HepG2 (cell line): ENCODE results near the gene CDC42EP5. TPM values are rescaled to one million over a fixed set of nuclear protein-coding genes. Genes with fewer than 3 reads are reported as not detected.

Source experiments
- ARHGAP35 ChIP-seq: sonication (generic); formaldehyde crosslinking; IDR thresholded peaks from 2 replicates; pipeline ENCODE4 v1.9.0; 2022; ENCODE audit warnings: mild to moderate bottlenecking, inconsistent platforms, moderate library complexity, missing genetic modification reagents, borderline replicate concordance
- DNMT1 ChIP-seq: sonication (generic); formaldehyde crosslinking; IDR thresholded peaks from 2 replicates; pipeline ENCODE4 v1.5.1; 2020; ENCODE audit warnings: mild to moderate bottlenecking, missing genetic modification reagents
- DRAP1 ChIP-seq: IDR thresholded peaks from 2 replicates; pipeline ENCODE4 v1.6.1; 2016; ENCODE audit warnings: missing genetic modification reagents, missing compliant biosample characterization
- GATAD2A ChIP-seq: IDR thresholded peaks from 2 replicates; pipeline ENCODE4 v1.6.1; 2016
- HCFC1 ChIP-seq: fragments of 150-350 bp; IDR thresholded peaks from 2 replicates; pipeline ENCODE4 v1.6.1; 2014; ENCODE audit warnings: low read depth, low read length
- KLF16 ChIP-seq, 2 experiments: sonication (generic) in 1 of 2; formaldehyde crosslinking in 1 of 2; IDR thresholded peaks; 2 replicates each; pipeline versions ENCODE4 v1.6.1 to v1.8.0; 2016 to 2023; ENCODE audit warnings: missing genetic modification reagents in 2 of 2, missing compliant biosample characterization in 1 of 2
- PHB2 ChIP-seq: fragments of 450-650 bp; IDR thresholded peaks from 2 replicates; pipeline ENCODE4 v1.6.1; 2018; ENCODE audit not compliant: partially characterized antibody
- PRDM4 ChIP-seq: sonication (generic); formaldehyde crosslinking; IDR thresholded peaks from 2 replicates; pipeline ENCODE4 v1.9.0; 2021; ENCODE audit warnings: missing genetic modification reagents, borderline replicate concordance
- TAF15 ChIP-seq: fragments of 200-400 bp; formaldehyde crosslinking; IDR thresholded peaks from one replicate; pipeline ENCODE4 v1.6.1; 2018; ENCODE audit warnings: mild to moderate bottlenecking, low read depth, low read length; ENCODE audit not compliant: poor library complexity, severe bottlenecking
- ZBTB4 ChIP-seq: sonication (generic); formaldehyde crosslinking; IDR thresholded peaks from 2 replicates; pipeline ENCODE4 v1.4.0; 2020; ENCODE audit warnings: missing genetic modification reagents, mild to moderate bottlenecking, borderline replicate concordance
- ZFP37 ChIP-seq: sonication (generic); formaldehyde crosslinking; IDR thresholded peaks from 2 replicates; pipeline ENCODE4 v1.4.0; 2020; ENCODE audit warnings: missing genetic modification reagents, borderline replicate concordance
- ZNF142 ChIP-seq: sonication (generic); formaldehyde crosslinking; IDR thresholded peaks from 2 replicates; pipeline ENCODE4 v1.4.0; 2020; ENCODE audit warnings: missing genetic modification reagents
- ZNF207 ChIP-seq: fragments of 450-650 bp; IDR thresholded peaks from 2 replicates; pipeline ENCODE4 v1.6.1; 2016; ENCODE audit warnings: antibody characterized with exemption, borderline replicate concordance
- ZNF232 ChIP-seq: sonication (generic); formaldehyde crosslinking; IDR thresholded peaks from 2 replicates; pipeline ENCODE4 v1.4.0; 2020; ENCODE audit warnings: missing genetic modification reagents, borderline replicate concordance
- ZNF468 ChIP-seq: sonication (generic); formaldehyde crosslinking; IDR thresholded peaks from 2 replicates; pipeline ENCODE4 v1.8.0; 2022; ENCODE audit warnings: mild to moderate bottlenecking, moderate library complexity, missing genetic modification reagents
- ZNF766 ChIP-seq: sonication (generic); formaldehyde crosslinking; IDR thresholded peaks from 2 replicates; pipeline ENCODE4 v1.5.0; 2020; ENCODE audit warnings: missing genetic modification reagents, borderline replicate concordance
- polyA plus RNA-seq, 8 experiments: library from polyadenylated mRNA; depleted of rRNA in 3 of 8; stranded (reverse) in 7 of 8; unstranded in 1 of 8; fragments of >200 nt; fragmentation: Illumina TruSeq in 4 of 8; extraction: Trizol in 4 of 8; gene quantifications; 2 replicates each; pipeline versions ENCODE4 v1.2.1 to v1.2.3, GENCODE V29; 2011 to 2016; ENCODE audit warnings: low read depth in 4 of 8, missing spikeins in 1 of 8, mixed read lengths in 1 of 8; ENCODE audit not compliant: insufficient read depth in 1 of 8
- total RNA-seq, 5 experiments: library from RNA; depleted of rRNA; stranded (reverse); fragments of >200 nt; fragmentation: Illumina TruSeq; extraction: Trizol; gene quantifications; 2 replicates each; pipeline ENCODE4 v1.2.3, GENCODE V29; 2016; ENCODE audit warnings: low read depth in 1 of 5

The CDC42EP5 gene
- total and polyA plus RNA-seq, 2 of the 13 experiments (the other 11 are each of a cell fraction or from before 2014, with no cell fraction given), result 0.41 to 1.6 TPM

GRCh38 chr19:54464630-54465425 is 8.3 kb downstream of the CDC42EP5 start (continued):
- TF ChIP-seq PRDM4 (CRISPR knock-in tag), result no peak
- no peak for TF ChIP-seq ZNF468 (CRISPR knock-in tag)
- TF ChIP-seq PHB2, result no peak
- 0 out of 2 replicates have a peak, but pooled peaks have one; percentile 47 for TF ChIP-seq ZBTB4 (CRISPR knock-in tag)
- TF ChIP-seq ZNF142 (CRISPR knock-in tag), result 0 out of 2 replicates have a peak, but pooled peaks have one; percentile 51
- no peak for TF ChIP-seq DNMT1 (CRISPR knock-in tag)
- peak; percentile 72; the same call in 1 of the 2 replicates for TF ChIP-seq ZNF766
- peak; percentile 70; the same call in 1 of the 2 replicates for TF ChIP-seq ZNF232 (CRISPR knock-in tag)
- no peak for TF ChIP-seq ARHGAP35 (CRISPR knock-in tag)
- peak in 1 of 2 experiments; percentile 51; a peak in 1 of 4 replicates for TF ChIP-seq KLF16 (CRISPR knock-in tag; IDR thresholded peaks at IDR 0.05)
- TF ChIP-seq DRAP1 (CRISPR knock-in tag), result peak; percentile 7; the same call in 1 of the 2 replicates
- no peak for TF ChIP-seq ZNF207
- TF ChIP-seq TAF15, result peak; percentile 78
- TF ChIP-seq HCFC1, result peak; percentile 13; the same call in 1 of the 2 replicates
- TF ChIP-seq ZFP37 (CRISPR knock-in tag), result no peak; the same call in 1 of the 2 replicates
- peak; percentile 14; the same call in 1 of the 2 replicates for TF ChIP-seq GATAD2A (CRISPR knock-in tag)
